Tibial artery (tissue), 4 donors: ENCODE measurements around the gene MAN1B1.

Experiments used
- DNase-seq, 2 donors: peaks; one replicate each; pipeline ENCODE4 v3.0.0-alpha.2; 2019
- H3K27ac ChIP-seq, 2 donors: fragments of 200-600 bp; sonication (generic) in 1 of 2; 1 replicate in 1 of 2; 2 replicates in 1 of 2; pipeline ENCODE4 v1.5.1; 2018 to 2019; ENCODE audit warnings: mild to moderate bottlenecking in 1 of 2
- H3K27me3 ChIP-seq, 2 donors: fragments of 200-600 bp; sonication (generic) in 1 of 2; one replicate each; pipeline versions ENCODE4 v1.5.1 to v1.6.0; 2016 to 2019
- H3K36me3 ChIP-seq, 3 donors: fragments of 200-600 bp; sonication (generic) in 2 of 3; one replicate each; pipeline ENCODE4 v1.5.1; 2016 to 2019; ENCODE audit warnings: mild to moderate bottlenecking in 2 of 3
- H3K4me1 ChIP-seq, 4 donors: fragments of 200-600 bp; sonication (generic) in 2 of 4; 1 replicate in 3 of 4; 2 replicates in 1 of 4; pipeline ENCODE4 v1.5.1; 2016 to 2019
- H3K4me3 ChIP-seq, 2 donors: fragments of 200-600 bp; sonication (generic) in 1 of 2; 1 replicate in 1 of 2; 2 replicates in 1 of 2; pipeline ENCODE4 v1.5.1; 2018 to 2019; ENCODE audit warnings: mild to moderate bottlenecking in 2 of 2
- H3K9me3 ChIP-seq, 3 donors: fragments of 200-600 bp; sonication (generic) in 1 of 3; one replicate each; pipeline ENCODE4 v1.5.1; 2016 to 2019
- intact Hi-C: fragments of 100-400 bp; cut with DNase I; formaldehyde crosslinking; loops from one replicate; pipeline ENCODE4 v1.15.0; 2023; ENCODE audit warnings: low total_unique reads
- TF ChIP-seq, protein P1 (sequence below), 2 experiments: fragments of 200-600 bp in 1 of 2; fragments of 450-650 bp in 1 of 2; IDR thresholded peaks; one replicate each; pipeline ENCODE4 v1.5.1; 2017 to 2019; ENCODE audit warnings: antibody characterized with exemption in 2 of 2, mild to moderate bottlenecking in 1 of 2, moderate library complexity in 1 of 2

The MAN1B1 gene

DNA sequence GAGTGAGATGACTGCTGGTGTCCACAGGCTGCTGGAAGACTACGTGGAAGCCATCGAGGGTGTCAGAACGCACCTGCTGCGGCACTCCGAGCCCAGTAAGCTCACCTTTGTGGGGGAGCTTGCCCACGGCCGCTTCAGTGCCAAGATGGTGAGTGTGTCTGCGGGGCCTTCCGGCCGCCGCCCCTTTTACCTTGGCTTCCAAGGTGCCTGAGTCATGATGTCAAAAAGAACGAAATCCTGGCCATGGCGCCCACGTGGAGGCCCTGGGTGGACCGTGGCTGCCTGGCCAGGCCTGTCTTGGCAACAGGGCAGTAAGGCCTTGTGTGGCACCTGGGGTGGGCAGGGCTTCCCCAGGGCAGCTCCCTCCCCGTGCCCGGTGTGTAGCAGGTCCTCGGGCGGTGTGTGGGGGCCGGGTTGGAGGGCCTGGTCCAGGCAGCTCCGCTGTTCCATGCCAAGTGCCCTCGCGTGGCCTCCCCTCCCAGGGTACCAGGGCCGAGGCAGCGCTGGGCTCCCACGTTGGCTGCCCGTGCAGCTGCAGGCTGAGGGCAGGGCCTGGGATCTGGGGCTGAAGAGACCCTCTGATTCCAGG is 20.0 kb downstream of the MAN1B1 start:
- TF ChIP-seq, protein P1, sequence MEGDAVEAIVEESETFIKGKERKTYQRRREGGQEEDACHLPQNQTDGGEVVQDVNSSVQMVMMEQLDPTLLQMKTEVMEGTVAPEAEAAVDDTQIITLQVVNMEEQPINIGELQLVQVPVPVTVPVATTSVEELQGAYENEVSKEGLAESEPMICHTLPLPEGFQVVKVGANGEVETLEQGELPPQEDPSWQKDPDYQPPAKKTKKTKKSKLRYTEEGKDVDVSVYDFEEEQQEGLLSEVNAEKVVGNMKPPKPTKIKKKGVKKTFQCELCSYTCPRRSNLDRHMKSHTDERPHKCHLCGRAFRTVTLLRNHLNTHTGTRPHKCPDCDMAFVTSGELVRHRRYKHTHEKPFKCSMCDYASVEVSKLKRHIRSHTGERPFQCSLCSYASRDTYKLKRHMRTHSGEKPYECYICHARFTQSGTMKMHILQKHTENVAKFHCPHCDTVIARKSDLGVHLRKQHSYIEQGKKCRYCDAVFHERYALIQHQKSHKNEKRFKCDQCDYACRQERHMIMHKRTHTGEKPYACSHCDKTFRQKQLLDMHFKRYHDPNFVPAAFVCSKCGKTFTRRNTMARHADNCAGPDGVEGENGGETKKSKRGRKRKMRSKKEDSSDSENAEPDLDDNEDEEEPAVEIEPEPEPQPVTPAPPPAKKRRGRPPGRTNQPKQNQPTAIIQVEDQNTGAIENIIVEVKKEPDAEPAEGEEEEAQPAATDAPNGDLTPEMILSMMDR (IDR thresholded peaks at IDR 0.05) = no peak
- Histone ChIP-seq H3K4me1 (no peaks in the 10 kb centered on the region), H3K27ac (no peak overlapping the region), H3K36me3 (peaks cover 58 to 100% (median 86%) of the 10 kb centered on the region in 3 donors), H3K9me3 (no peaks in the 10 kb centered on the region), H3K4me3 (no peak overlapping the region), H3K27me3 (no peaks in the 10 kb centered on the region)
- no peak for DNase-seq
- intact Hi-C loops = no loop called here

DNA sequence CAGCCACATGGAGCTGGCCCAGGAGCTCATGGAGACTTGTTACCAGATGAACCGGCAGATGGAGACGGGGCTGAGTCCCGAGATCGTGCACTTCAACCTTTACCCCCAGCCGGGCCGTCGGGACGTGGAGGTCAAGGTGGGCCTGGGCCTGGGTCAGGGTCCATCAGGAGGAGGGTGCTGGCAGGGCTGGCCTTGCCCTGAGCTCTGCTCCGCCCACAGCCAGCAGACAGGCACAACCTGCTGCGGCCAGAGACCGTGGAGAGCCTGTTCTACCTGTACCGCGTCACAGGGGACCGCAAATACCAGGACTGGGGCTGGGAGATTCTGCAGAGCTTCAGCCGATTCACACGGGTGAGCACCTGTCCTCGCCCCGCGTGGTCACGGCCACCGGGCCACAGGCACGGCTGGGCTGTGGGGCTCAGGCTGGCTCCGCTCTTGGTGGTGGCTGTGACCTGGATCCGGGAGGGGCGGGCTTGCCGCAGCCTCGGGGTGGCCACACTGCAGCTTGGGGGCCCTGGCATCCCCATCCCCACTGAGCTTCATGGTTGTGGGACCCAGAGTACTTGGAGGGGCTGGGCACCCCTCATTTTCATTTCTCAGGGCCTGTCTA is 20.6 kb downstream of the MAN1B1 start:
- H3K27ac ChIP-seq = no peak overlapping the region
- no peaks in the 10 kb centered on the region for H3K4me1 ChIP-seq
- DNase-seq = no peak
- no peaks in the 10 kb centered on the region for H3K9me3 ChIP-seq
- peaks cover 52 to 100% (median 87%) of the 10 kb centered on the region in 3 donors for H3K36me3 ChIP-seq
- H3K4me3 ChIP-seq = no peak overlapping the region
- intact Hi-C loops = no loop called here
- TF ChIP-seq, protein P1 (IDR thresholded peaks at IDR 0.05) = no peak
- H3K27me3 ChIP-seq = peaks cover 0 to 5% of the 10 kb centered on the region in 2 donors

DNA sequence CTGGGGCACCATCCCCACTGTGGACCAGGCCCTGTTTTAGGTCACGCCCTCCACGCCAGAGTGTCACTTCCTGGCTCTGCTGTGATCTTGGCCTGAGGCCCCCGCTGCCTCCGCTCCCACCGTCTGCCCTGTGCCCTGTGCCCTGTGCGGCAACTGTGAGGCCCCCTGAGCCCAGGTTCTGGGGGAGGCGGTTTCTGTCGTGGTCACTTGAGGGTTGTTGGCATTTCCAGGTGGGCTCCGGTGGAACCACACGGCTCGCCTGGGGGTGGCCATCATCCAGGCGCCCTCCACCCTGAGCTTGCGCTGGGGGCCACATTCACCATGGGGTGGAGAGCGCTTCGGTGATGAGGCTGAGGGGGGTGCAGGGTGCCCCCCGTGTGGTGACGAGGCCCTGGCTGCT is 21.2 kb downstream of the MAN1B1 start:
- intact Hi-C loops = no loop called here
- Histone ChIP-seq H3K4me1 (no peaks in the 10 kb centered on the region), H3K9me3 (no peaks in the 10 kb centered on the region), H3K27me3 (peaks cover 0 to 10% of the 10 kb centered on the region in 2 donors), H3K4me3 (no peak overlapping the region), H3K27ac (no peak overlapping the region), H3K36me3 (peaks cover 46 to 100% (median 86%) of the 10 kb centered on the region in 3 donors)
- TF ChIP-seq, protein P1 (IDR thresholded peaks at IDR 0.05) = no peak
- DNase-seq = no peak

DNA sequence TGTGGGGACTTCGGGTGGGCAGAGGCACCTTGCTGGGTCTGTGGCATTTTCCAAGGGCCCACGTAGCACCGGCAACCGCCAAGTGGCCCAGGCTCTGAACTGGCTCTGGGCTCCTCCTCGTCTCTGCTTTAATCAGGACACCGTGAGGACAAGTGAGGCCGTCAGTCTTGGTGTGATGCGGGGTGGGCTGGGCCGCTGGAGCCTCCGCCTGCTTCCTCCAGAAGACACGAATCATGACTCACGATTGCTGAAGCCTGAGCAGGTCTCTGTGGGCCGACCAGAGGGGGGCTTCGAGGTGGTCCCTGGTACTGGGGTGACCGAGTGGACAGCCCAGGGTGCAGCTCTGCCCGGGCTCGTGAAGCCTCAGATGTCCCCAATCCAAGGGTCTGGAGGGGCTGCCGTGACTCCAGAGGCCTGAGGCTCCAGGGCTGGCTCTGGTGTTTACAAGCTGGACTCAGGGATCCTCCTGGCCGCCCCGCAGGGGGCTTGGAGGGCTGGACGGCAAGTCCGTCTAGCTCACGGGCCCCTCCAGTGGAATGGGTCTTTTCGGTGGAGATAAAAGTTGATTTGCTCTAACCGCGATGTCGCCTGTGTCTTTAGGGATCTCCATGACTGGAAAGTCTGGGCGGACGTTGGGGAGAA is 21.9 kb downstream of the MAN1B1 start:
- DNase-seq = no peak
- H3K27me3 ChIP-seq = peaks cover 0 to 14% of the 10 kb centered on the region in 2 donors
- H3K36me3 ChIP-seq = peaks cover 39 to 97% (median 78%) of the 10 kb centered on the region in 3 donors
- no peak overlapping the region for H3K4me3 ChIP-seq
- no peaks in the 10 kb centered on the region for H3K9me3 ChIP-seq
- no peak overlapping the region for H3K27ac ChIP-seq
- TF ChIP-seq, protein P1 (IDR thresholded peaks at IDR 0.05) = no peak
- intact Hi-C loops = no loop called here
- H3K4me1 ChIP-seq = peaks cover 0 to 4% (median 2%) of the 10 kb centered on the region in 4 donors

DNA sequence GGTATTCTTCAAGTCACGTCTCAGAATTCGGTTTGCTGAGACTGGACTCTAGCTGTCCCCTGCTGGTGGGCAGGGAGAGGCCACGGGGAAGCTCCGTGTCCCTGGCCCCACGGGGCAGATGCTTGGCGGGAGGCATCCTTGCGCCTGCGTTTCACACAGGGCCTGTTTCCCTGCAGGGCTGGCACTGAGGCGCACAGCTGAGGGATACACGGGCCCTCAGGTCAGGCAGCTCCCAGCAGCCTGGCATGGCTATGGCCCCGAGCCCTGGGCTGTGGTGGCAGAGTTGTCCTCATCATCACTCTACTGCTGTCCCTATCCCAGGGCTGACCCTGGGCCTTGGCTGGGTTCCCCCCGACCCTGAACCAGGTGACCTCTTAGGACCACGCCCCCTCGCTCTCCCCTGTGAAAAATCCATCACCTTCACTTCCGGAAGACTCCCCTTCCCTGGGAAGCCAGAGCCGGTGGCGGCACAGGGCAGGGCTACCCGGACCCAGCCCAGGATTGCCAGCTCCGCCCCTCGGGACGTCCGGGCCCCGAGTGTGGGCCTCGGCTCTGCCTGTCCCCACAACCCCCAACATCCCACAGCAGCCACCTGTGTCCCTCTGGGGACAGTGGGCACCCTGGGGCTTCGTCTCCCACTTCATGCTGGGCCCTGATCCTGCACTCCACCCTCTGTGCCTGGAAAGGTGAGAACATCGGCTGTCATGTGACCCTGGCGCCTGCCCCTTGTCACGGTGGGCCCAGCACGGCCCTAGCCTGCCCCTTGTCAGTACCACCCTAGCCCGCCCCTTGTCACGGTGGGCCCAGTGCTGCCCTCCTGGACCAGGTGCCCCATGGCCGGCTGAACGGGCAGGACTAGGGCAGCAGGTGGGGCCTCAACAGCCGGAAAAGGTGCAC is 22.7 kb downstream of the MAN1B1 start:
- no peak overlapping the region for H3K4me3 ChIP-seq
- no peak overlapping the region for H3K27ac ChIP-seq
- intact Hi-C loops = no loop called here

More for the DNA sequence above, 22.7 kb downstream of the MAN1B1 start:
- Histone ChIP-seq H3K27me3 (peaks cover 0 to 18% of the 10 kb centered on the region in 2 donors), H3K9me3 (no peaks in the 10 kb centered on the region), H3K36me3 (peaks cover 31 to 89% (median 72%) of the 10 kb centered on the region in 3 donors), H3K4me1 (peaks cover 0 to 9% (median 6%) of the 10 kb centered on the region in 4 donors)
- TF ChIP-seq, protein P1 (IDR thresholded peaks at IDR 0.05) = no peak
- no peak for DNase-seq
